ENCODE results near the gene ALG12. TPM values are rescaled to one million over a fixed set of nuclear protein-coding genes. Genes with fewer than 3 reads are reported as not detected.

The ALG12 gene
- total RNA-seq, 2 experiments from 2014 or later, result 11.4 to 11.7 TPM

DNA sequence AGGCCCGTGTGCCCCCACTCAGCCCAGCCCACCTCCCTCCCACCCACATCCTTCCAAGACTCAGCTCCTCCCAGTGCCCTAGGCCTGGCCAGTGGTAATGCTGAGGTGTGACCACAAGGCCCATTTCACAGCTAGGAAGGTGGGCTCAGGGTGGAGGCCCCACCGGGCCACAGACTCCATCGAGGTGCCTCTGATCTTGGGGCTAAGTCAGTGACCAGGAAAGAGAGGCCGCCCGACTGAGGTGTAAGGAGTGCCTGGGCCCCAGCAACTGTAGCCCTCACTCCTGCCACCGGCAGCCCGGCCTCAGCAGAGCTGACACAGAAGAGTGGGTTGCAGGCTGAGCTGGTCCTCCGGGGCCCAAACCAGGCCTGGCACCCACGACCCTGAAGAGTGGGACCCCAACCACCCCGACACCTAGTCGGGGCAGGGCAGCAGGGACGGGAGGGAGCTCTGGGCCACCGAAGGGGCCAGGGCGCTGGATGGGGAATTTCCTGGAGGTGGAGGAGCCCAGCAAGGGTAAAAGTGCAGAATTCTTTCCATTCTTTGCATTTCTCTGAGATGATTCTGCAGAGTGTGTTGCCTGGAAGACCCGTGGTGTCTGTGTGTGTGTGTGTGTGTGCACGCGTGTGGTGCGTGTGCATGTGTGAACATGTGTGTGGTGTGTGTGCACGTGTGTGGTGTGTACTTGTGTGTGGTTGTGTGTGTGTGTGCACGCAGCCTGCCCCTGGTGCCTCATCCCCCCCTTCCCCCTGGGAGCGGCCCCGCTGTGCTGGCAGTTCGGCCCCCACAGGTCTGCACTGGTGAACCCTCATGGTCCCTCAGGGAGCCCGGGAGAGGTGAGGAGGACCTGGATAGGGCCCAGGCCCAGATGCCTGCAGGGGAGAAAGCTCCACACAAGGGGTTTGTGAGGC, 34.0 kb upstream of the ALG12 start:
- Histone ChIP-seq H3K9me2 (ENCODE audit: insufficient read depth, low read length) (no peaks in the 10 kb centered on the region), H3K27ac (ENCODE audit: low read depth, low read length, poor library complexity, severe bottlenecking) (no peak overlapping the region), H4K20me1 (ENCODE audit: insufficient read depth, low read length) (no peaks in the 10 kb centered on the region), H3K9me3 (ENCODE audit: low read length) (no peaks in the 10 kb centered on the region), H3K4me3 (ENCODE audit: low read depth, low read length, poor library complexity, severe bottlenecking) (no peak overlapping the region), H3K4me2 (ENCODE audit: low read length) (no peak overlapping the region), H3K79me2 (ENCODE audit: insufficient read depth, low read depth, low read length) (no peaks in the 10 kb centered on the region), H2AFZ (ENCODE audit: low read length) (no peak overlapping the region), H3K36me3 (ENCODE audit: insufficient read depth, low read length) (no peaks in the 10 kb centered on the region), H3K4me1 (ENCODE audit: insufficient read depth, low read length, poor library complexity, severe bottlenecking) (peaks cover 4% of the 10 kb centered on the region)
- no peak for DNase-seq (ENCODE audit: low spot score)
- CTCF ChIA-PET (ENCODE audit: unreplicated experiment), result interaction anchor here (0.6 kb wide), 2 partner anchors 16 to 1861 kb away, joined by 4 to 6 read pairs; no protein-coding TSS in a partner anchor
- intact Hi-C loops (cut with micrococcal nuclease; ENCODE audit: unreplicated experiment), result no loop called here
- TF ChIP-seq EZH2phosphoT487 (IDR thresholded peaks at IDR 0.05; ENCODE audit: borderline replicate concordance, low read depth, low read length) (no peak), CTCF (conservative IDR thresholded peaks at IDR 0.05; ENCODE audit: low read length) (no peak)
- POLR2A ChIA-PET, result no interaction called here
- BruUV-seq (replicated peaks), result no TSS peak

- Histone ChIP-seq H3K4me3 (ENCODE audit: low read depth, low read length, poor library complexity, severe bottlenecking) (no peak overlapping the region), H3K27ac (ENCODE audit: low read depth, low read length, poor library complexity, severe bottlenecking) (no peak overlapping the region), H3K36me3 (ENCODE audit: insufficient read depth, low read length) (no peaks in the 10 kb centered on the region), H2AFZ (ENCODE audit: low read length) (no peak overlapping the region), H4K20me1 (ENCODE audit: insufficient read depth, low read length) (no peaks in the 10 kb centered on the region), H3K4me2 (ENCODE audit: low read length) (no peak overlapping the region), H3K9me2 (ENCODE audit: insufficient read depth, low read length) (no peaks in the 10 kb centered on the region), H3K79me2 (ENCODE audit: insufficient read depth, low read depth, low read length) (no peaks in the 10 kb centered on the region), H3K9me3 (ENCODE audit: low read length) (no peaks in the 10 kb centered on the region), H3K4me1 (ENCODE audit: insufficient read depth, low read length, poor library complexity, severe bottlenecking) (peaks cover 5% of the 10 kb centered on the region)
- ChIA-PET CTCF (ENCODE audit: unreplicated experiment) (interaction anchor here (0.6 kb wide), 2 partner anchors 16 to 1861 kb away, joined by 4 to 6 read pairs; no protein-coding TSS in a partner anchor), POLR2A (no interaction called here)
- intact Hi-C loops (cut with micrococcal nuclease; ENCODE audit: unreplicated experiment), result no loop called here
- BruUV-seq (replicated peaks), result no TSS peak
- DNase-seq (ENCODE audit: low spot score), result no peak
- no peak for TF ChIP-seq EZH2phosphoT487 (IDR thresholded peaks at IDR 0.05; ENCODE audit: borderline replicate concordance, low read depth, low read length)
- no peak for TF ChIP-seq CTCF (conservative IDR thresholded peaks at IDR 0.05; ENCODE audit: low read length)
These were observed 33.4 kb upstream of the ALG12 start for GRCh38 chr22:49951678-49951985.

DNA sequence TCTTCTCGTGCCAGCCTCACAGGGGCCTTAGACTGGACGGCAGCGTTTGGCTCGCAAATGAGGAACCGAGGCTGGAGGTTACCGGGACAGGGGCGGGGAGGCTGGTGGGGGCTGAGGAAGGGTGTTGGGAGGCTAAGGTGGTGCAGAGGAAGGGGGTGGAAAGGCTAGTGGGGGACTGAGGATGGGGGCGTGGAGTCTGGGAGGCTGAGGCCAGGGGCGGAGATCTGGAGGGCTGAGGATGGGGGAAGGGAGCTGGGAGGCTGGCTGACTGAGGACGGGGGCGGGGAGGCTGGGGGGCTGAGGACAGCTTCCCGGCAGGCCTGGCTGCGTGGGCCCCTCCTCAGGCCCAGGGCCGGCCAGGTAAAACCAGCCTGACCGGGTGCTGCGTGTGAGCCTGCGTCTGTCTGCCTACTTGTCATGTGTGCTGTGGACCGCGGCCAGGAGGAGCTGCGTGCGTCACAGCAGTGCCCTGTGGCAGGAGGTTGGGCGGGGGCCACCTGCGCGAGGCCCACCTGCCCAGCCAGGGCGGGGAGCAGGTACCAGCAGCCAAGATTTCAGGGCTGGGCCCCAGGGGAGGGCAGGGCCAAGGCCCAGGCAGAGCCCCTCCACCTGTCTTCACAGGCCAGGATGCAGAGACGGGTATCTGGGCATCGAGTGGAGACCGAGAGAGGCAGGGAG, 32.9 kb upstream of the ALG12 start:
- peaks cover 10% of the 10 kb centered on the region for H3K4me1 ChIP-seq (ENCODE audit: insufficient read depth, low read length, poor library complexity, severe bottlenecking)
- H3K9me3 ChIP-seq (ENCODE audit: low read length), result no peaks in the 10 kb centered on the region
- no peaks in the 10 kb centered on the region for H4K20me1 ChIP-seq (ENCODE audit: insufficient read depth, low read length)
- intact Hi-C loops (cut with micrococcal nuclease; ENCODE audit: unreplicated experiment), result no loop called here
- no TSS peak for BruUV-seq (replicated peaks)
- no peak for DNase-seq (ENCODE audit: low spot score)
- no peak overlapping the region for H3K4me2 ChIP-seq (ENCODE audit: low read length)
- H3K27ac ChIP-seq (ENCODE audit: low read depth, low read length, poor library complexity, severe bottlenecking), result no peak overlapping the region
- no peak overlapping the region for H2AFZ ChIP-seq (ENCODE audit: low read length)
- ChIA-PET CTCF (ENCODE audit: unreplicated experiment) (no interaction called here), POLR2A (no interaction called here)
- no peaks in the 10 kb centered on the region for H3K36me3 ChIP-seq (ENCODE audit: insufficient read depth, low read length)
- H3K9me2 ChIP-seq (ENCODE audit: insufficient read depth, low read length), result no peaks in the 10 kb centered on the region
- H3K79me2 ChIP-seq (ENCODE audit: insufficient read depth, low read depth, low read length), result no peaks in the 10 kb centered on the region
- TF ChIP-seq EZH2phosphoT487 (IDR thresholded peaks at IDR 0.05; ENCODE audit: borderline replicate concordance, low read depth, low read length) (no peak), CTCF (conservative IDR thresholded peaks at IDR 0.05; ENCODE audit: low read length) (no peak)
- no peak overlapping the region for H3K4me3 ChIP-seq (ENCODE audit: low read depth, low read length, poor library complexity, severe bottlenecking)

Measured in OCI-LY7 (cell line).